GM12892 (cell line): Measurements from ENCODE around the gene KRTAP5-9.
"Not testable (repeated sequence)": the region's sequence is repeated elsewhere in the genome, so short reads cannot be mapped to it uniquely, and the experiment has no call there.

Experiments
- POLR2A ChIP-seq: IDR thresholded peaks from 2 replicates; pipeline ENCODE4 v1.6.1; 2011; ENCODE audit warnings: low read depth, low read length, control low read depth
- POLR2AphosphoS5 ChIP-seq: IDR thresholded peaks from 2 replicates; pipeline ENCODE4 v1.6.1; 2011; ENCODE audit warnings: low read depth, low read length, control low read depth
- TAF1 ChIP-seq: IDR thresholded peaks from 2 replicates; pipeline ENCODE4 v1.6.1; 2011; ENCODE audit warnings: low read depth, mild to moderate bottlenecking, control low read depth, low read length, borderline replicate concordance

DNA sequence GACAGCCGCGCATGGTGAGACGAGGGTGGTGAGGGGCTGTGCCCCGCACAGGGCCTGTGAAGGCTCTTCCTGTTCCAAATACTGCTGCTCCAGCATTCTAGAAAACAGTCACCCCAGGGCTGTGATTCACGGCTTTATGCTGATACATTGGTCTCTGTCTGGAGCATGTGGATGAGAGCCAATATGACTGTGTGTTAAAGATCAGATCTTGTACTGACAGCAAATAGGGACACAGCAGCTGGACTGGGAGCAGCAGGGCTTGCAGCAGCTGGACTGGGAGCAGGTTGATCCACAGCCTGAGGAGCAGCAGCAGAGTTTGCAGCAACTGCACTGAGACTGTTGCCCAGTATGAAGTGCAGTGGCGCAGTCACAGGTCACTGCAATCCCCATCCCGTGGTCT, 31.3 kb downstream of the KRTAP5-9 start:
- not testable (repeated sequence) for TF ChIP-seq POLR2A, TAF1, POLR2AphosphoS5
